HG03066 (cell line): ENCODE measurements around the gene B3GAT1.
"Not testable (repeated sequence)": the region's sequence is repeated elsewhere in the genome, so short reads cannot be mapped to it uniquely, and the experiment has no call there.

Experiments
- ATAC-seq: cut with Tn5 transposase; IDR thresholded peaks from one replicate; pipeline ENCODE4 v1.9.1; 2021; ENCODE audit warnings: low read depth; ENCODE audit not compliant: unreplicated experiment

Gene B3GAT1

GRCh38 chr11:134412203-134413042 lies at the start of gene B3GAT1:
TSS of gene B3GAT1 (minus strand) at chr11:134412242. CDS start at chr11:134387659, 24,583 bp downstream.
- ATAC-seq: no peak

GRCh38 chr11:134461621-134462020 lies 49.6 kb upstream of the B3GAT1 start:
- no peak for ATAC-seq

GRCh38 chr11:134460881-134461280 lies 48.8 kb upstream of the B3GAT1 start:
- ATAC-seq: no peak

GRCh38 chr11:134460062-134460561 lies 48.1 kb upstream of the B3GAT1 start:
- no peak for ATAC-seq

GRCh38 chr11:134459246-134460061 lies 47.4 kb upstream of the B3GAT1 start:
- ATAC-seq: no peak

- ATAC-seq: not testable (repeated sequence)
Observed at GRCh38 chr11:134457411-134458007, 45.5 kb upstream of the B3GAT1 start.

GRCh38 chr11:134455516-134455915 lies 43.5 kb upstream of the B3GAT1 start:
- ATAC-seq: no peak

GRCh38 chr11:134454146-134454690 lies 42.2 kb upstream of the B3GAT1 start:
- ATAC-seq: no peak

- ATAC-seq: no peak
Observed at GRCh38 chr11:134453441-134453840, 41.4 kb upstream of the B3GAT1 start.

GRCh38 chr11:134452838-134453155 lies 40.8 kb upstream of the B3GAT1 start:
- ATAC-seq: no peak

GRCh38 chr11:134452026-134452837 lies 40.2 kb upstream of the B3GAT1 start:
- ATAC-seq: no peak

GRCh38 chr11:134450186-134450585 lies 38.1 kb upstream of the B3GAT1 start:
- ATAC-seq: no peak

GRCh38 chr11:134449713-134450112 lies 37.7 kb upstream of the B3GAT1 start:
- ATAC-seq: no peak

GRCh38 chr11:134449051-134449450 lies 37.0 kb upstream of the B3GAT1 start:
- ATAC-seq: no peak

GRCh38 chr11:134447696-134448095 lies 35.7 kb upstream of the B3GAT1 start:
- no peak for ATAC-seq

GRCh38 chr11:134445601-134446325 lies 33.7 kb upstream of the B3GAT1 start:
- ATAC-seq: no peak

GRCh38 chr11:134444160-134445108 lies 32.4 kb upstream of the B3GAT1 start:
- not testable (repeated sequence) for ATAC-seq

GRCh38 chr11:134443246-134443645 lies 31.2 kb upstream of the B3GAT1 start:
- ATAC-seq: no peak
